NCI-H69 (cell line): ENCODE results near the gene PRIMPOL.
"Not testable (repeated sequence)": the region's sequence is repeated elsewhere in the genome, so short reads cannot be mapped to it uniquely, and the experiment has no call there.

Experiments used
- DNase-seq: peaks from one replicate; lab custom pipeline; 2025; lab: John Stamatoyannopoulos, UW

PRIMPOL gene

GRCh38 chr4:184712322-184712721 is 62.8 kb downstream of the PRIMPOL start:
- DNase-seq, result no peak

GRCh38 chr4:184713887-184714286 is 64.3 kb downstream of the PRIMPOL start:
- DNase-seq, result no peak

- no peak for DNase-seq
These were observed 66.0 kb downstream of the PRIMPOL start for GRCh38 chr4:184715526-184715925.

- DNase-seq, result no peak
These were observed 69.9 kb downstream of the PRIMPOL start for GRCh38 chr4:184719407-184719806.

- no peak for DNase-seq
These were observed 71.7 kb downstream of the PRIMPOL start for GRCh38 chr4:184721254-184721653.

GRCh38 chr4:184722798-184723197 is 73.3 kb downstream of the PRIMPOL start:
- DNase-seq, result no peak

- no peak for DNase-seq
These were observed 77.9 kb downstream of the PRIMPOL start for GRCh38 chr4:184727430-184727829.

GRCh38 chr4:184728858-184729257 is 79.3 kb downstream of the PRIMPOL start:
- DNase-seq, result no peak

- DNase-seq, result no peak
These were observed 80.4 kb downstream of the PRIMPOL start for GRCh38 chr4:184729946-184730345.

- DNase-seq, result peak; percentile 1
These were observed 81.5 kb downstream of the PRIMPOL start for GRCh38 chr4:184731056-184731455.

GRCh38 chr4:184732126-184732525 is 82.6 kb downstream of the PRIMPOL start:
- peak; percentile 5 for DNase-seq

- peak; percentile 97 for DNase-seq
These were observed 84.4 kb downstream of the PRIMPOL start, which contains the start of gene CENPU for GRCh38 chr4:184733654-184734524. CENPU (minus strand) TSS chr4:184734096; CDS start chr4:184734062, 34 bp downstream.

- peak; percentile 2 for DNase-seq
These were observed 85.2 kb downstream of the PRIMPOL start for GRCh38 chr4:184734758-184735157.

GRCh38 chr4:184739575-184739974 is 90.0 kb downstream of the PRIMPOL start:
- not testable (repeated sequence) for DNase-seq

GRCh38 chr4:184740980-184741391 is 91.4 kb downstream of the PRIMPOL start:
- DNase-seq, result no peak

GRCh38 chr4:184741651-184742050 is 92.1 kb downstream of the PRIMPOL start:
- DNase-seq, result not testable (repeated sequence)

GRCh38 chr4:184743650-184744049 is 94.1 kb downstream of the PRIMPOL start:
- DNase-seq, result peak; percentile 13

- DNase-seq, result peak; percentile 63
These were observed 94.7 kb downstream of the PRIMPOL start for GRCh38 chr4:184744236-184744635.
